Endodermal cell (in vitro differentiated cells): Measurements from ENCODE around the gene PITPNC1. TPM values are rescaled to one million over a fixed set of nuclear protein-coding genes. Genes with fewer than 3 reads are reported as not detected.

Experiments used
- DNase-seq: peaks from one replicate; pipeline ENCODE4 v3.0.0-alpha.2; 2017
- H3K27ac ChIP-seq: 2 replicates; pipeline ENCODE4 v1.5.1; 2013; ENCODE audit warnings: mild to moderate bottlenecking, low read depth, low read length, moderate library complexity
- H3K27me3 ChIP-seq: 2 replicates; pipeline ENCODE4 v1.6.1; 2013; ENCODE audit warnings: mild to moderate bottlenecking, low read length, moderate library complexity; ENCODE audit not compliant: insufficient read depth, control insufficient read depth, poor library complexity, severe bottlenecking
- H3K36me3 ChIP-seq: 2 replicates; pipeline ENCODE4 v1.7.0; 2013; ENCODE audit warnings: mild to moderate bottlenecking, low read length, moderate library complexity; ENCODE audit not compliant: control insufficient read depth, insufficient read depth
- H3K4me1 ChIP-seq: one replicate; pipeline ENCODE4 v1.7.0; 2013; ENCODE audit warnings: low read length; ENCODE audit not compliant: control insufficient read depth, insufficient read depth
- H3K4me3 ChIP-seq: 2 replicates; pipeline ENCODE4 v1.5.1; 2013; ENCODE audit warnings: mild to moderate bottlenecking, low read length, moderate library complexity
- H3K9ac ChIP-seq: 2 replicates; pipeline ENCODE4 v1.6.1; 2013; ENCODE audit warnings: mild to moderate bottlenecking, low read length, moderate library complexity; ENCODE audit not compliant: poor library complexity, severe bottlenecking; ENCODE audit errors: extremely low read depth
- H3K9me3 ChIP-seq: 2 replicates; pipeline ENCODE4 v1.6.1; 2013; ENCODE audit warnings: mild to moderate bottlenecking, low read length, moderate library complexity; ENCODE audit not compliant: control insufficient read depth
- H3K27ac Mint-ChIP-seq: 2 replicates; pipeline ENCODE4 v1.8.0; 2020; ENCODE audit warnings: mixed read lengths
- H3K27me3 Mint-ChIP-seq: 2 replicates; pipeline ENCODE4 v1.8.0; 2021; ENCODE audit warnings: mild to moderate bottlenecking, mixed read lengths; ENCODE audit not compliant: insufficient read depth
- H3K36me3 Mint-ChIP-seq: 2 replicates; pipeline ENCODE4 v1.8.0; 2020; ENCODE audit warnings: low read depth, mixed read lengths
- H3K4me1 Mint-ChIP-seq: 2 replicates; pipeline ENCODE4 v1.8.0; 2020; ENCODE audit warnings: mixed read lengths
- H3K4me3 Mint-ChIP-seq: 2 replicates; pipeline ENCODE4 v1.8.0; 2020; ENCODE audit warnings: mild to moderate bottlenecking, moderate library complexity, mixed read lengths
- H3K9me3 Mint-ChIP-seq: 2 replicates; pipeline ENCODE4 v1.8.0; 2020; ENCODE audit warnings: mild to moderate bottlenecking, mixed read lengths
- WGBS, 2 experiments: methylation state at CpG; one replicate each; pipeline versions ENCODE4 v1.1.5 to v1.1.7; 2013; ENCODE audit warnings: missing lambda C conversion rate in 2 of 2, mixed read lengths in 1 of 2; ENCODE audit not compliant: insufficient coverage in 1 of 2, insufficient read length in 1 of 2; 5-methylcytosine and 5-hydroxymethylcytosine counted together
- total RNA-seq, 2 donors: library from RNA; stranded (reverse); fragmentation: NEBNext Ultra II Directional in 1 of 2; extraction: Animal tissue kit (Norgen Biotek cat#: 25700) in 1 of 2; gene quantifications; 2 replicates in 1 of 2; 3 replicates in 1 of 2; pipeline ENCODE4 v1.2.1, GENCODE V29; 2021
- TF ChIP-seq, protein P1 (sequence below): fragments of 200-600 bp; sonication (generic); conservative IDR thresholded peaks from 2 replicates; pipeline ENCODE4 v1.5.0; 2021; ENCODE audit warnings: antibody characterized with exemption, mild to moderate bottlenecking

Gene PITPNC1
- total RNA-seq, 2 donors from 2014 or later = 28.9 to 36.4 TPM

DNA sequence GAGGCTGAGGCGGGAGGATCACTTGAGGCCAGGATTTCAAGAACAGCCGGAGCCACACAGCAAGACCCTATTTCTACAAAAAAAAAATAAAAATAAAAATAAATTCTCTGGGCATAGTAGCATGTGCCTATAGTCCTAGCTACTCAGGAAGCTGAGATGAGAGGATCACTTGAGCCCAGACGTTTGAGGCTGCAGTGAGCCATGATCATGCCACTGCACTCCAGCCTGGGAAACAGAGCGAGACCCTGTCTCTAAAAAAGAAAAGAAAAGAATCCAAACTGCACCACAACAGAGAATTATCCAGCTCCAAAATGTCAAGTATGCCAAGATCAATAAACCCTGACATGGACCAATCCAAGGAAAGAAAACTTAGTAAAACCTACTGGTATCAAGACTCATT, 261.8 kb downstream of the PITPNC1 start:
- TF ChIP-seq, protein P1, sequence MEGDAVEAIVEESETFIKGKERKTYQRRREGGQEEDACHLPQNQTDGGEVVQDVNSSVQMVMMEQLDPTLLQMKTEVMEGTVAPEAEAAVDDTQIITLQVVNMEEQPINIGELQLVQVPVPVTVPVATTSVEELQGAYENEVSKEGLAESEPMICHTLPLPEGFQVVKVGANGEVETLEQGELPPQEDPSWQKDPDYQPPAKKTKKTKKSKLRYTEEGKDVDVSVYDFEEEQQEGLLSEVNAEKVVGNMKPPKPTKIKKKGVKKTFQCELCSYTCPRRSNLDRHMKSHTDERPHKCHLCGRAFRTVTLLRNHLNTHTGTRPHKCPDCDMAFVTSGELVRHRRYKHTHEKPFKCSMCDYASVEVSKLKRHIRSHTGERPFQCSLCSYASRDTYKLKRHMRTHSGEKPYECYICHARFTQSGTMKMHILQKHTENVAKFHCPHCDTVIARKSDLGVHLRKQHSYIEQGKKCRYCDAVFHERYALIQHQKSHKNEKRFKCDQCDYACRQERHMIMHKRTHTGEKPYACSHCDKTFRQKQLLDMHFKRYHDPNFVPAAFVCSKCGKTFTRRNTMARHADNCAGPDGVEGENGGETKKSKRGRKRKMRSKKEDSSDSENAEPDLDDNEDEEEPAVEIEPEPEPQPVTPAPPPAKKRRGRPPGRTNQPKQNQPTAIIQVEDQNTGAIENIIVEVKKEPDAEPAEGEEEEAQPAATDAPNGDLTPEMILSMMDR = no peak
- DNase-seq = no peak
- Mint-ChIP-seq H3K4me3 (no peak overlapping the region), H3K36me3 (peaks cover 13% of the 10 kb centered on the region), H3K27ac (no peak overlapping the region), H3K27me3 (no peaks in the 10 kb centered on the region), H3K9me3 (no peaks in the 10 kb centered on the region), H3K4me1 (peaks cover 3% of the 10 kb centered on the region)
- H3K4me1 ChIP-seq = no peaks in the 10 kb centered on the region
- whole genome bisulfite sequencing, 2 experiments = 84 to 89% methylated on average over 2 to 3 of the region's 4 CpGs
- no peak overlapping the region for H3K4me3 ChIP-seq
- H3K27ac ChIP-seq = no peak overlapping the region
- no peaks in the 10 kb centered on the region for H3K36me3 ChIP-seq
- H3K9ac ChIP-seq = no peak overlapping the region
- no peaks in the 10 kb centered on the region for H3K9me3 ChIP-seq
- no peaks in the 10 kb centered on the region for H3K27me3 ChIP-seq

DNA sequence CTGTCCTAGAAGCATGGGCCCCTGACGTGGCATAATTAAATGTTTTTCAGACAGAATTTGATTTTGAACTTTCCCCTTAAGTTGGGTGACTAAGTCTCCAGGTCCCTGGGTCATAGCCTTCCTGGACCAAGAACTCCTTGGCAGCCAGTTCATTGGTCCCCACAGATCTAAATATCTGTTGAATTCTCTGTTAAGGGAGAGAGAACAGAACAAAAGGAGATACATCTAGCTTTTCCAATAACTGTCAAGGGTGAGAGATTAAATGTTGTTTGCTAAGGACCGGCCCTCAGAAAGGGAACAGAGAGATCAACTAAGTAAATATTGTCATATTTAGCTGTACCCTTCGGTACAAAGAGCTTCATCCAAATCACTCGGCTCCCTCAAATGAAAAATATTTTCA, 262.5 kb downstream of the PITPNC1 start:
- no peaks in the 10 kb centered on the region for H3K27me3 Mint-ChIP-seq
- H3K4me1 ChIP-seq = no peaks in the 10 kb centered on the region
- peaks cover 10% of the 10 kb centered on the region for H3K36me3 Mint-ChIP-seq
- no peaks in the 10 kb centered on the region for H3K9me3 ChIP-seq
- no peak overlapping the region for H3K4me3 Mint-ChIP-seq
- H3K27ac ChIP-seq = no peak overlapping the region
- no peaks in the 10 kb centered on the region for H3K9me3 Mint-ChIP-seq
- H3K9ac ChIP-seq = no peak overlapping the region
- no peak for DNase-seq
- TF ChIP-seq, protein P1 = no peak
- H3K4me1 Mint-ChIP-seq = peaks cover 3% of the 10 kb centered on the region
- no peak overlapping the region for H3K4me3 ChIP-seq
- no peaks in the 10 kb centered on the region for H3K27me3 ChIP-seq
- WGBS, 2 experiments = 93 to 95% methylated on average over 4 of the region's 4 CpGs
- no peaks in the 10 kb centered on the region for H3K36me3 ChIP-seq
- H3K27ac Mint-ChIP-seq = no peak overlapping the region

DNA sequence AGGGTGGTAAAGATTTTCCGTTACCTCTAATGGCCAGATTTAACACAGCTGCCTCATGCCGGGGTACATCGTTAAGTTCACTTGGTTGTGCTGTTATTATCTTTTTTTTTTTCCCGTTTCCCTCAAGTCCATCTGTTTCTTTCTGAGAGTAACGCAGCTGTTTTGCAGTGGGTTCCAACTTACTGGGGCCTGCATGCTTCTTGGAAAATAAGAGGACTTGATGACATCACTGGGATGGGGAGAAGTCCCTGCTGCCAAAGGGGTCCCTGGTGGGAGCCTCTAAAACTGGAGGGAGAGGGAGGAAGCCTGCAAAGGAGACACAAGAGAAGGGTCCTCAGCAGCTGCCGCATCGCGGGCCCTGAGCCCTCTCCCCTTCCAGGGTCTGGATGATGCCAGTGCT, 262.9 kb downstream of the PITPNC1 start:
- no peaks in the 10 kb centered on the region for H3K9me3 ChIP-seq
- no peak overlapping the region for H3K27ac ChIP-seq
- no peaks in the 10 kb centered on the region for H3K4me1 ChIP-seq
- no peak overlapping the region for H3K9ac ChIP-seq
- H3K27me3 ChIP-seq = no peaks in the 10 kb centered on the region
- H3K4me3 ChIP-seq = no peak overlapping the region
- DNase-seq = no peak
- Mint-ChIP-seq H3K4me1 (peaks cover 3% of the 10 kb centered on the region), H3K9me3 (no peaks in the 10 kb centered on the region), H3K27ac (no peak overlapping the region), H3K4me3 (no peak overlapping the region), H3K27me3 (no peaks in the 10 kb centered on the region), H3K36me3 (peaks cover 10% of the 10 kb centered on the region)
- no peaks in the 10 kb centered on the region for H3K36me3 ChIP-seq
- WGBS, 2 experiments = 92 to 100% methylated on average over 3 to 8 of the region's 8 CpGs
- TF ChIP-seq, protein P1 = no peak
